Upper lobe of right lung (tissue), 1 donor: ENCODE data around the gene AP2B1. TPM values are rescaled to one million over a fixed set of nuclear protein-coding genes. Genes with fewer than 3 reads are reported as not detected.

ENCODE experiments used
- ATAC-seq: fragments of 200-7000 bp; cut with Tn5 transposase; one replicate; pipeline ENCODE4 v1.9.1; 2020; ENCODE audit warnings: mild to moderate bottlenecking, moderate library complexity
- DNase-seq: peaks from one replicate; pipeline ENCODE4 v3.0.0-alpha.2; 2020
- H3K27ac ChIP-seq: fragments of 200-600 bp; one replicate; pipeline ENCODE4 v1.8.0; 2022
- H3K27me3 ChIP-seq: fragments of 200-600 bp; one replicate; pipeline ENCODE4 v1.8.0; 2022; ENCODE audit warnings: mild to moderate bottlenecking
- H3K36me3 ChIP-seq: fragments of 200-600 bp; one replicate; pipeline ENCODE4 v1.8.0; 2022
- H3K4me1 ChIP-seq: fragments of 200-600 bp; one replicate; pipeline ENCODE4 v1.8.0; 2022
- H3K4me3 ChIP-seq: fragments of 200-600 bp; one replicate; pipeline ENCODE4 v1.8.0; 2022; ENCODE audit warnings: mild to moderate bottlenecking
- H3K9me3 ChIP-seq: fragments of 200-600 bp; one replicate; pipeline ENCODE4 v1.8.0; 2022
- intact Hi-C: fragments of 100-400 bp; cut with DNase I; formaldehyde crosslinking; loops from one replicate; pipeline ENCODE4 v1.11.0; 2022
- total RNA-seq: library from RNA; stranded (reverse); fragmentation: NEBNext Ultra II Directional; extraction: Animal tissue kit (Norgen Biotek cat#: 25700); gene quantifications from one replicate; pipeline ENCODE4 v1.2.1, GENCODE V29; 2021
- TF ChIP-seq, protein P1 (sequence below): fragments of 200-600 bp; IDR thresholded peaks from one replicate; pipeline ENCODE4 v1.8.0; 2022; ENCODE audit warnings: antibody characterized with exemption
- donor health status: DM: no; HTN: yes; CAD: no; lungs with severe emphysema.

AP2B1 gene
- total RNA-seq, 1 donor from 2014 or later, result 153 TPM

DNA sequence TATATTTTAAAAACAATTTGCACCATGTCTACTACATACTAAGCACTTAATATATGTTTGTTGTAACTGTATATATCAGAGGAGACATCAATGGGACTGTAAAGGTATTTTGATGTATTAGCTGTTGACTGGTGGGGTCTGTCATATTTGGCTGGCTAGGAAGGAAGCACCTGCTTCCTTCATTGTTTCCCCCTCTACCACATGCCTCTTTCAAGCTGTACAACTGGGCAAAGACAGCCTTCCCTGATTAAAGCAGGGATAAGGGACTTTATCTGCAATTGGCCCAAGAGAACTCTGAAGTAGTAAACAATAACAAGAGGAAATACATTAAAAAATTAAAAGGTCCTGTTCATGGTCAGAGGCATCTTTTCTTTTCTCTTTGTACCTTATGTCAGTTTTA, 44.1 kb upstream of the AP2B1 start:
- H3K4me1 ChIP-seq, result peaks cover 43% of the 10 kb centered on the region
- DNase-seq, result no peak
- intact Hi-C loops, result no loop called here
- no peaks in the 10 kb centered on the region for H3K36me3 ChIP-seq
- no peak overlapping the region for H3K4me3 ChIP-seq
- H3K9me3 ChIP-seq, result no peaks in the 10 kb centered on the region
- TF ChIP-seq, protein P1, sequence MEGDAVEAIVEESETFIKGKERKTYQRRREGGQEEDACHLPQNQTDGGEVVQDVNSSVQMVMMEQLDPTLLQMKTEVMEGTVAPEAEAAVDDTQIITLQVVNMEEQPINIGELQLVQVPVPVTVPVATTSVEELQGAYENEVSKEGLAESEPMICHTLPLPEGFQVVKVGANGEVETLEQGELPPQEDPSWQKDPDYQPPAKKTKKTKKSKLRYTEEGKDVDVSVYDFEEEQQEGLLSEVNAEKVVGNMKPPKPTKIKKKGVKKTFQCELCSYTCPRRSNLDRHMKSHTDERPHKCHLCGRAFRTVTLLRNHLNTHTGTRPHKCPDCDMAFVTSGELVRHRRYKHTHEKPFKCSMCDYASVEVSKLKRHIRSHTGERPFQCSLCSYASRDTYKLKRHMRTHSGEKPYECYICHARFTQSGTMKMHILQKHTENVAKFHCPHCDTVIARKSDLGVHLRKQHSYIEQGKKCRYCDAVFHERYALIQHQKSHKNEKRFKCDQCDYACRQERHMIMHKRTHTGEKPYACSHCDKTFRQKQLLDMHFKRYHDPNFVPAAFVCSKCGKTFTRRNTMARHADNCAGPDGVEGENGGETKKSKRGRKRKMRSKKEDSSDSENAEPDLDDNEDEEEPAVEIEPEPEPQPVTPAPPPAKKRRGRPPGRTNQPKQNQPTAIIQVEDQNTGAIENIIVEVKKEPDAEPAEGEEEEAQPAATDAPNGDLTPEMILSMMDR, result no peak
- no peaks in the 10 kb centered on the region for H3K27me3 ChIP-seq
- no peak for ATAC-seq
- H3K27ac ChIP-seq, result no peak overlapping the region

DNA sequence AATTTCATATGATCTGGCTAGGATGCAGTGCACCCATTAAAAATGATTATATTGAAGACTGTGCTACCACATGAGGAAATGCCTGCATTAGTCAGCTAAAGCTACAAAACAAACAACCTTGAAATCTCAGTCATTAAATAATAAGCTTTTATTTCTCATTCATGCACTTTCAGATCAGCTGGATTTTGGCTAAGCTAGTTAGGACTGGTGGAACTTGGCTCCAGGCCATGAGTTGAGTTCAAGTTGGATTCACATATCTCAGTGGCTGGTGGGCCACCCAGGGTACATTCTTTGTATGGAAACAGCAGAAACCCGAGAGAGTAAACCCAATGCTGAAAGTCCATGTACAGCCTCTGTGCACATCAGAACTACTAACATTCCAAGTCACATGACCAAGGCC, 43.3 kb upstream of the AP2B1 start:
- H3K4me1 ChIP-seq, result peaks cover 34% of the 10 kb centered on the region

DNA sequence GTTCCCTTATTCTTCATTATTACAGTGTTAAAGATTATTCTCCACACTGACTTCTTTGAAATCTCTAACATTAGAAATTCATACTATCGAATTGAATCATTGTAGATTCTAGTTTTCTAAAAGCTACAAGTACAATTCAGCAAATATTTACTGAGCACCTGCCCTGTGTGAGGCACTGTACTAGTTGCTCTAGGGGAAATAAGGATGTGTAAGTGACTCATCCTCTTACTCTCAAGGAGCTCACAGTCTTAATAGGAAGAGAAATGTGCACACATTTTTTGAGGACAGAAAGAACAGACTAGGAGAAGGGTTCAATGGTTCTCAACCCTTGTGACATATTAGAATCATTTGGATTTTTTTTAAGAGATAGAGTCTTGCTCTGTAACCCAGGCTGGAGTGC, 42.0 kb upstream of the AP2B1 start:
- no peaks in the 10 kb centered on the region for H3K27me3 ChIP-seq
- intact Hi-C loops, result no loop called here
- H3K4me1 ChIP-seq, result peaks cover 23% of the 10 kb centered on the region
- TF ChIP-seq, protein P1, result no peak
- DNase-seq (no peak), ATAC-seq (no peak)
- no peak overlapping the region for H3K27ac ChIP-seq
- H3K36me3 ChIP-seq, result no peaks in the 10 kb centered on the region
- no peaks in the 10 kb centered on the region for H3K9me3 ChIP-seq
- H3K4me3 ChIP-seq, result no peak overlapping the region

More for the DNA sequence above, 43.3 kb upstream of the AP2B1 start:
- H3K9me3 ChIP-seq, result no peaks in the 10 kb centered on the region
- DNase-seq, result no peak
- H3K4me3 ChIP-seq, result no peak overlapping the region
- intact Hi-C loops, result no loop called here
- no peaks in the 10 kb centered on the region for H3K27me3 ChIP-seq
- TF ChIP-seq, protein P1, result no peak
- no peaks in the 10 kb centered on the region for H3K36me3 ChIP-seq
- no peak overlapping the region for H3K27ac ChIP-seq
- ATAC-seq, result no peak

DNA sequence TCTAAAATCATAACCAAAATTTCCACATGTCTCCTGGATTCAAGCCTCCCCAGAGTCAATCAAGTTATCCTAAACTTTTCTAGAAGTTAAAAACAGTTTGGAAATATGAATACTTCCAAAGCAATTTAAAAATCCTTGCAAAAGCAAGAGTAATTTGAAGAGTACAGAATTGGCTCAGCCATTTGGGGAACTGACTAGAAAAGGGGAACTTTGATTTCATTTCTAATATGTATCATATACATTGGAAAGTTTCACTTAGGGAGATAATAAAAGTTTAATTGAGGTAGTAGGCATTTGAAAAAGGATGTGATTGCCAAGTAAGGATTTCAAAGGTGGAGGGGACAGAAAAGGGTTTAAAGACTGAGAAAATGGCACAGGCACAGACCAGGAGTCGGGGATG, 40.6 kb upstream of the AP2B1 start:
- peaks cover 16% of the 10 kb centered on the region for H3K4me1 ChIP-seq
- ATAC-seq, result no peak
- no peak overlapping the region for H3K27ac ChIP-seq
- no peaks in the 10 kb centered on the region for H3K27me3 ChIP-seq
- intact Hi-C loops, result no loop called here
- H3K9me3 ChIP-seq, result no peaks in the 10 kb centered on the region
- DNase-seq, result no peak
- TF ChIP-seq, protein P1, result no peak
- no peak overlapping the region for H3K4me3 ChIP-seq
- H3K36me3 ChIP-seq, result no peaks in the 10 kb centered on the region

DNA sequence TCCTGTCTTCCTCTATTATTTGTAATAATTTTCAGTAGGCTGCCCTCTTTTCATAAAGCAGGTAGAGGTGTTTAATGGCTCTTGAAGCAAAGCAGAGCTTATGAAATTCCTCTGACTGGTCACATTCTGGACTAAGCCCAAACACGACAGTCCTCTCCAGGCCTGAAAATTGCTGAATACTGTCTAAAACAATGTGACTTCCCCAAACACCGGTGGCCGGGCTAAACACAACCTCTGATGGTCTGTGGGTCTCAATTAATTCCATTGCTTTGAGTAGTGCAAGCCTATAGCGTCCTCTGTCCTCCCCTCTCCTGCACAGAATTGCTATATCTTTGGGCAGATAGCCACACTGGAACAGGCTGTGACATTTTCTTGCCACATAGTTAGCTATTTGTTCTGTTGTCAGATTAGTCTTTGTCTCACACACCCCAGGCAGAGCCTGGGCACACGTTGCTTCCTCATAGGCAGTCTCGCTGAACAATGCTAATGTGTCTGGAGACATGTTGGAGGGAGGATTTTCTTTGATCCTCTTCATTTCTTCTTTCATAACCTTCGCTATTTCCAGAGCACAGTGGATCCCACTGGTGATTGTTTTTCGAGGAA, 38.8 kb upstream of the AP2B1 start:
- ATAC-seq, result peak; percentile 39
- H3K27ac ChIP-seq, result no peak overlapping the region
- intact Hi-C loops, result no loop called here

More for the DNA sequence above, 38.8 kb upstream of the AP2B1 start:
- Histone ChIP-seq H3K27me3 (no peaks in the 10 kb centered on the region), H3K9me3 (no peaks in the 10 kb centered on the region), H3K4me3 (no peak overlapping the region), H3K4me1 (peaks cover 5% of the 10 kb centered on the region), H3K36me3 (no peaks in the 10 kb centered on the region)
- TF ChIP-seq, protein P1, result no peak
- no peak for DNase-seq
